Skeletal muscle tissue (tissue), 4 donors: ENCODE results near the gene MOSMO. TPM values are rescaled to one million over a fixed set of nuclear protein-coding genes. Genes with fewer than 3 reads are reported as not detected.
"Not testable (repeated sequence)": the region's sequence is repeated elsewhere in the genome, so short reads cannot be mapped to it uniquely, and the experiment has no call there.

Experiments used
- H3K27ac ChIP-seq: one replicate; pipeline ENCODE4 v1.7.0; 2013; ENCODE audit warnings: mild to moderate bottlenecking, low read depth, low read length, inconsistent platforms
- H3K27me3 ChIP-seq, 3 donors: one replicate each; pipeline ENCODE4 v1.7.0; 2013; ENCODE audit warnings: low read length in 3 of 3; ENCODE audit not compliant: control insufficient read depth in 3 of 3, insufficient read depth in 3 of 3
- H3K36me3 ChIP-seq, 3 donors: one replicate each; pipeline ENCODE4 v1.7.0; 2013; ENCODE audit warnings: low read length in 3 of 3; ENCODE audit not compliant: control insufficient read depth in 3 of 3, insufficient read depth in 3 of 3
- H3K4me1 ChIP-seq, 3 donors: one replicate each; pipeline ENCODE4 v1.7.0; 2013; ENCODE audit warnings: low read length in 3 of 3, mild to moderate bottlenecking in 3 of 3; ENCODE audit not compliant: control insufficient read depth in 3 of 3, insufficient read depth in 3 of 3
- H3K4me3 ChIP-seq, 3 donors: one replicate each; pipeline ENCODE4 v1.7.0; 2013; ENCODE audit warnings: low read length in 3 of 3
- H3K9ac ChIP-seq, 3 donors: one replicate each; pipeline ENCODE4 v1.7.0; 2013; ENCODE audit warnings: low read length in 3 of 3, mild to moderate bottlenecking in 3 of 3, moderate library complexity in 2 of 3, low read depth in 1 of 3
- H3K9me3 ChIP-seq, 3 donors: one replicate each; pipeline ENCODE4 v1.7.0; 2013; ENCODE audit warnings: low read length in 3 of 3; ENCODE audit not compliant: control insufficient read depth in 3 of 3
- total RNA-seq: library from RNA; depleted of rRNA; stranded (reverse); fragments of >200 nt; gene quantifications from one replicate; pipeline ENCODE4 v1.2.3, GENCODE V29; 2014
- donor health status: Osteomylitis.

Gene MOSMO
- total RNA-seq, 1 donor from 2014 or later = 14.1 TPM

- Histone ChIP-seq H3K9ac (peak overlapping the region in 1 of 3 donors; percentile 40), H3K4me3 (no peak overlapping the region), H3K36me3 (no peaks in the 10 kb centered on the region), H3K4me1 (peaks cover 8 to 12% (median 11%) of the 10 kb centered on the region in 3 donors), H3K27me3 (no peaks in the 10 kb centered on the region), H3K9me3 (no peaks in the 10 kb centered on the region), H3K27ac (peak overlapping the region; percentile 36)
These were observed 10.0 kb upstream of the MOSMO start for GRCh38 chr16:21997697-21998480.

GRCh38 chr16:22001591-22001990, 6.3 kb upstream of the MOSMO start:
- Histone ChIP-seq H3K9me3 (no peaks in the 10 kb centered on the region), H3K4me1 (peaks cover 10 to 17% (median 15%) of the 10 kb centered on the region in 3 donors), H3K4me3 (no peak overlapping the region), H3K27me3 (no peaks in the 10 kb centered on the region), H3K36me3 (no peaks in the 10 kb centered on the region), H3K9ac (no peak overlapping the region), H3K27ac (no peak overlapping the region)

- H3K4me3 ChIP-seq, H3K9ac ChIP-seq, H3K9me3 ChIP-seq, H3K27me3 ChIP-seq, H3K36me3 ChIP-seq, H3K27ac ChIP-seq: not testable (repeated sequence)
- peaks cover 14 to 21% (median 19%) of the 10 kb centered on the region in 3 donors for H3K4me1 ChIP-seq
These were observed 5.9 kb upstream of the MOSMO start for GRCh38 chr16:22002047-22002446.

- Histone ChIP-seq H3K27me3 (no peaks in the 10 kb centered on the region), H3K27ac (no peak overlapping the region), H3K4me3 (no peak overlapping the region), H3K4me1 (peaks cover 17 to 26% (median 19%) of the 10 kb centered on the region in 3 donors), H3K9me3 (no peaks in the 10 kb centered on the region), H3K9ac (no peak overlapping the region), H3K36me3 (no peaks in the 10 kb centered on the region)
These were observed 4.7 kb upstream of the MOSMO start for GRCh38 chr16:22003195-22003594.

GRCh38 chr16:22004341-22004740, 3.6 kb upstream of the MOSMO start:
- H3K27ac ChIP-seq = no peak overlapping the region
- H3K4me1 ChIP-seq = peaks cover 23 to 32% (median 26%) of the 10 kb centered on the region in 3 donors
- no peaks in the 10 kb centered on the region for H3K36me3 ChIP-seq
- no peaks in the 10 kb centered on the region for H3K9me3 ChIP-seq
- no peaks in the 10 kb centered on the region for H3K27me3 ChIP-seq
- no peak overlapping the region for H3K9ac ChIP-seq
- H3K4me3 ChIP-seq = no peak overlapping the region

GRCh38 chr16:22005746-22006145, 2.2 kb upstream of the MOSMO start:
- Histone ChIP-seq H3K27ac (no peak overlapping the region), H3K36me3 (no peaks in the 10 kb centered on the region), H3K27me3 (no peaks in the 10 kb centered on the region), H3K9me3 (no peaks in the 10 kb centered on the region), H3K9ac (no peak overlapping the region), H3K4me3 (no peak overlapping the region), H3K4me1 (peaks cover 25 to 29% (median 25%) of the 10 kb centered on the region in 3 donors)

- H3K27ac ChIP-seq = no peak overlapping the region
- H3K4me1 ChIP-seq = peaks cover 19 to 23% (median 20%) of the 10 kb centered on the region in 3 donors
- no peaks in the 10 kb centered on the region for H3K9me3 ChIP-seq
- H3K27me3 ChIP-seq = no peaks in the 10 kb centered on the region
- H3K36me3 ChIP-seq = no peaks in the 10 kb centered on the region
- peak overlapping the region; percentile 76 to 84 (median 82) for H3K4me3 ChIP-seq
- H3K9ac ChIP-seq = peak overlapping the region in 2 of 3 donors; percentile 86 to 90
These were observed 1.3 kb upstream of the MOSMO start for GRCh38 chr16:22006636-22007035.

- Histone ChIP-seq H3K36me3 (no peaks in the 10 kb centered on the region), H3K27me3 (no peaks in the 10 kb centered on the region), H3K27ac (peak overlapping the region; percentile 85), H3K9me3 (no peaks in the 10 kb centered on the region), H3K9ac (peak overlapping the region; percentile 80 to 90 (median 86)), H3K4me1 (peaks cover 19 to 23% (median 20%) of the 10 kb centered on the region in 3 donors), H3K4me3 (peak overlapping the region; percentile 76 to 84 (median 82))
These were observed 777 bp upstream of the MOSMO start for GRCh38 chr16:22007159-22007508.

GRCh38 chr16:22008215-22009059, 526 bp downstream of the MOSMO start:
- Histone ChIP-seq H3K36me3 (no peaks in the 10 kb centered on the region), H3K27me3 (no peaks in the 10 kb centered on the region), H3K9ac (peak overlapping the region; percentile 81 to 87 (median 85)), H3K4me1 (peaks cover 19 to 23% (median 20%) of the 10 kb centered on the region in 3 donors), H3K27ac (peak overlapping the region; percentile 25), H3K4me3 (peak overlapping the region; percentile 78 to 82 (median 82)), H3K9me3 (no peaks in the 10 kb centered on the region)

GRCh38 chr16:22010902-22011301, 3.0 kb downstream of the MOSMO start:
- Histone ChIP-seq H3K9ac (no peak overlapping the region), H3K9me3 (no peaks in the 10 kb centered on the region), H3K4me1 (peaks cover 20 to 27% (median 23%) of the 10 kb centered on the region in 3 donors), H3K36me3 (no peaks in the 10 kb centered on the region), H3K27ac (no peak overlapping the region), H3K27me3 (no peaks in the 10 kb centered on the region), H3K4me3 (no peak overlapping the region)
